ENCODE data around the gene NFIX.

Gene NFIX

GRCh38 chr19:13060233-13060963 is 65.1 kb downstream of the NFIX start:
- DNase-seq: no peak

GRCh38 chr19:13060964-13061927 is 66.0 kb downstream of the NFIX start:
- peak; percentile 78 for DNase-seq

- DNase-seq: no peak
Observed at GRCh38 chr19:13062317-13062716, 67.0 kb downstream of the NFIX start.

GRCh38 chr19:13063461-13064091 is 68.3 kb downstream of the NFIX start:
- DNase-seq: no peak

- DNase-seq: no peak
Observed at GRCh38 chr19:13064092-13064489, 68.8 kb downstream of the NFIX start.

GRCh38 chr19:13066226-13066625 is 71.0 kb downstream of the NFIX start:
- no peak for DNase-seq

- DNase-seq: no peak
Observed at GRCh38 chr19:13066933-13067807, 71.9 kb downstream of the NFIX start.

GRCh38 chr19:13068085-13068846 is 73.0 kb downstream of the NFIX start:
- no peak for DNase-seq

- DNase-seq: no peak
Observed at GRCh38 chr19:13069415-13070359, 74.4 kb downstream of the NFIX start.

- DNase-seq: no peak
Observed at GRCh38 chr19:13070425-13071140, 75.3 kb downstream of the NFIX start.

- DNase-seq: no peak
Observed at GRCh38 chr19:13071444-13072187, 76.3 kb downstream of the NFIX start.

GRCh38 chr19:13072188-13072908 is 77.1 kb downstream of the NFIX start:
- no peak for DNase-seq

- no peak for DNase-seq
Observed at GRCh38 chr19:13073263-13073662, 78.0 kb downstream of the NFIX start.

- no peak for DNase-seq
Observed at GRCh38 chr19:13074378-13074777, 79.1 kb downstream of the NFIX start.

- DNase-seq: no peak
Observed at GRCh38 chr19:13076320-13076719, 81.0 kb downstream of the NFIX start.

- no peak for DNase-seq
Observed at GRCh38 chr19:13076787-13077186, 81.5 kb downstream of the NFIX start.

GRCh38 chr19:13077240-13077639 is 82.0 kb downstream of the NFIX start:
- DNase-seq: no peak

GRCh38 chr19:13078381-13078780 is 83.1 kb downstream of the NFIX start:
- DNase-seq: no peak
